Endodermal cell (in vitro differentiated cells): ENCODE results near the gene ADAMTS17. TPM values are rescaled to one million over a fixed set of nuclear protein-coding genes. Genes with fewer than 3 reads are reported as not detected.

Experiments used
- DNase-seq: peaks from one replicate; pipeline ENCODE4 v3.0.0-alpha.2; 2017
- H3K27ac ChIP-seq: 2 replicates; pipeline ENCODE4 v1.5.1; 2013; ENCODE audit warnings: mild to moderate bottlenecking, low read depth, low read length, moderate library complexity
- H3K27me3 ChIP-seq: 2 replicates; pipeline ENCODE4 v1.6.1; 2013; ENCODE audit warnings: mild to moderate bottlenecking, low read length, moderate library complexity; ENCODE audit not compliant: insufficient read depth, control insufficient read depth, poor library complexity, severe bottlenecking
- H3K36me3 ChIP-seq: 2 replicates; pipeline ENCODE4 v1.7.0; 2013; ENCODE audit warnings: mild to moderate bottlenecking, low read length, moderate library complexity; ENCODE audit not compliant: control insufficient read depth, insufficient read depth
- H3K4me1 ChIP-seq: one replicate; pipeline ENCODE4 v1.7.0; 2013; ENCODE audit warnings: low read length; ENCODE audit not compliant: control insufficient read depth, insufficient read depth
- H3K4me3 ChIP-seq: 2 replicates; pipeline ENCODE4 v1.5.1; 2013; ENCODE audit warnings: mild to moderate bottlenecking, low read length, moderate library complexity
- H3K9ac ChIP-seq: 2 replicates; pipeline ENCODE4 v1.6.1; 2013; ENCODE audit warnings: mild to moderate bottlenecking, low read length, moderate library complexity; ENCODE audit not compliant: poor library complexity, severe bottlenecking; ENCODE audit errors: extremely low read depth
- H3K9me3 ChIP-seq: 2 replicates; pipeline ENCODE4 v1.6.1; 2013; ENCODE audit warnings: mild to moderate bottlenecking, low read length, moderate library complexity; ENCODE audit not compliant: control insufficient read depth
- H3K27ac Mint-ChIP-seq: 2 replicates; pipeline ENCODE4 v1.8.0; 2020; ENCODE audit warnings: mixed read lengths
- H3K27me3 Mint-ChIP-seq: 2 replicates; pipeline ENCODE4 v1.8.0; 2021; ENCODE audit warnings: mild to moderate bottlenecking, mixed read lengths; ENCODE audit not compliant: insufficient read depth
- H3K36me3 Mint-ChIP-seq: 2 replicates; pipeline ENCODE4 v1.8.0; 2020; ENCODE audit warnings: low read depth, mixed read lengths
- H3K4me1 Mint-ChIP-seq: 2 replicates; pipeline ENCODE4 v1.8.0; 2020; ENCODE audit warnings: mixed read lengths
- H3K4me3 Mint-ChIP-seq: 2 replicates; pipeline ENCODE4 v1.8.0; 2020; ENCODE audit warnings: mild to moderate bottlenecking, moderate library complexity, mixed read lengths
- H3K9me3 Mint-ChIP-seq: 2 replicates; pipeline ENCODE4 v1.8.0; 2020; ENCODE audit warnings: mild to moderate bottlenecking, mixed read lengths
- CTCF ChIP-seq: fragments of 200-600 bp; sonication (generic); conservative IDR thresholded peaks from 2 replicates; pipeline ENCODE4 v1.5.0; 2021; ENCODE audit warnings: antibody characterized with exemption, mild to moderate bottlenecking
- WGBS, 2 experiments: methylation state at CpG; one replicate each; pipeline versions ENCODE4 v1.1.5 to v1.1.7; 2013; ENCODE audit warnings: missing lambda C conversion rate in 2 of 2, mixed read lengths in 1 of 2; ENCODE audit not compliant: insufficient coverage in 1 of 2, insufficient read length in 1 of 2; 5-methylcytosine and 5-hydroxymethylcytosine counted together
- total RNA-seq, 2 donors: library from RNA; stranded (reverse); fragmentation: NEBNext Ultra II Directional in 1 of 2; extraction: Animal tissue kit (Norgen Biotek cat#: 25700) in 1 of 2; gene quantifications; 2 replicates in 1 of 2; 3 replicates in 1 of 2; pipeline ENCODE4 v1.2.1, GENCODE V29; 2021

Gene ADAMTS17
- total RNA-seq, 2 donors from 2014 or later = 0.82 to 2.3 TPM

DNA sequence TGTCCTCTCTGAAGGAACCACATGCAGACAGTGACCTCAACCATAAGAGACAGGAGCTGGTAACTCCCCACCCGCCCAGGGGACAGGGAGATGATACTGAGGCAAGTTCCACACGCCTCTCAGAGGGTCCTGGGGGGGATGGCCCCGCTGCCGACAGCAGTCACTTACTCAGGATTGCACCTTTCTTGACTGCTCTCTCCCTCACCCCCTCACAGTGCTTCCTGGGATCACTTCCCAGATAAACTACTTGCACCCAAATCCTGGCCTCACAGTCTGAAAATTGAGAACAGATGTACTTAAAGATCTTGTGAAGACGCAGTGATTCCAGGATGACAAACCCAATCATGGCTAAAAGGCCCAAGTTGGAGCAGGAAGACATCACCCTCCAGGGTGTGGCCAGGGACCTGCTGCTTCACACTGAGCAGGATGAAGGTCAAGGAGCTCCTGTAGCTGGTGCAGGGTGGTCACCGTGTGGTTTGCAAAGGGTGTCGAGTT is 207.6 kb downstream of the ADAMTS17 start:
- 79 to 91% methylated on average over 2 to 7 of the region's 7 CpGs for WGBS, 2 experiments
- H3K4me3 Mint-ChIP-seq = no peak overlapping the region
- TF ChIP-seq CTCF = no peak
- no peaks in the 10 kb centered on the region for H3K36me3 Mint-ChIP-seq
- H3K27ac Mint-ChIP-seq = no peak overlapping the region
- no peaks in the 10 kb centered on the region for H3K4me1 Mint-ChIP-seq
- Histone ChIP-seq H3K4me1 (no peaks in the 10 kb centered on the region), H3K9me3 (no peaks in the 10 kb centered on the region), H3K27me3 (no peaks in the 10 kb centered on the region), H3K36me3 (no peaks in the 10 kb centered on the region), H3K9ac (no peak overlapping the region), H3K4me3 (no peak overlapping the region), H3K27ac (no peak overlapping the region)
- no peak for DNase-seq
- no peaks in the 10 kb centered on the region for H3K9me3 Mint-ChIP-seq
- no peaks in the 10 kb centered on the region for H3K27me3 Mint-ChIP-seq

DNA sequence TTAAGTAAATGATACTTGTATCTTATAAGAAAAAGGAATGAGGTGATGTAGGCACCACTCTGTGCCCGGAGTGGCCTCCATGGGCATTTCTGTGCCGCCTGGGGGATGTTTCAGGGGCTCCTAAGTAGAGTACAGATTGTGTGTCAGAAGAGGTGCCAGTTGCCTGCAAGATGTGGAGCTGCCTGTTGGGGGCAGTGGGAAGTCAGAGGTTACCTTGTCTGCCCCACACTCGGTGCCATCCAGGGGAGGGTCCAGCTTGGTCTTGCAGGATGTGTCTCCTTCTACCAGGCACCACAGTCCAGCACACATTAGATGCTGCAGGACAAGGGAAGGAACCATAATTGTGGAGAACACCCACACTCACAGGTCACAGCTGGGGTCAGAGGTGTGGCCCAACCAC is 208.8 kb downstream of the ADAMTS17 start:
- no peaks in the 10 kb centered on the region for H3K36me3 Mint-ChIP-seq
- Histone ChIP-seq H3K36me3 (no peaks in the 10 kb centered on the region), H3K9ac (no peak overlapping the region), H3K4me3 (no peak overlapping the region), H3K27me3 (no peaks in the 10 kb centered on the region), H3K27ac (no peak overlapping the region), H3K9me3 (no peaks in the 10 kb centered on the region), H3K4me1 (no peaks in the 10 kb centered on the region)
- H3K27me3 Mint-ChIP-seq = no peaks in the 10 kb centered on the region
- no peak overlapping the region for H3K4me3 Mint-ChIP-seq
- 60 to 82% methylated on average over 2 to 3 of the region's 3 CpGs for WGBS, 2 experiments
- no peaks in the 10 kb centered on the region for H3K9me3 Mint-ChIP-seq
- TF ChIP-seq CTCF = peak; percentile 55
- H3K4me1 Mint-ChIP-seq = no peaks in the 10 kb centered on the region
- peak; percentile 67 for DNase-seq
- H3K27ac Mint-ChIP-seq = no peak overlapping the region

- H3K4me1 ChIP-seq = no peaks in the 10 kb centered on the region
- no peak overlapping the region for H3K27ac ChIP-seq
- H3K9me3 ChIP-seq = no peaks in the 10 kb centered on the region
- H3K27ac Mint-ChIP-seq = no peak overlapping the region
- TF ChIP-seq CTCF = no peak
- H3K36me3 Mint-ChIP-seq = no peaks in the 10 kb centered on the region
- H3K27me3 Mint-ChIP-seq = no peaks in the 10 kb centered on the region
- no peak overlapping the region for H3K4me3 Mint-ChIP-seq
- H3K27me3 ChIP-seq = no peaks in the 10 kb centered on the region
- H3K4me3 ChIP-seq = no peak overlapping the region
- H3K9ac ChIP-seq = no peak overlapping the region
- no peaks in the 10 kb centered on the region for H3K4me1 Mint-ChIP-seq
- H3K36me3 ChIP-seq = no peaks in the 10 kb centered on the region
- H3K9me3 Mint-ChIP-seq = no peaks in the 10 kb centered on the region
- WGBS, 2 experiments = 87% methylated on average over 10 of the region's 10 CpGs
- no peak for DNase-seq
Observed at GRCh38 chr15:100132309-100132708, 209.5 kb downstream of the ADAMTS17 start.
